Stomach (tissue), 4 donors: Measurements from ENCODE around the gene ZBTB49.

Experiments used
- CTCF ChIP-seq, 7 experiments: fragments of 450-650 bp in 4 of 7; fragments of 200-600 bp in 3 of 7; sonication (generic) in 3 of 7; IDR thresholded peaks; one replicate each; pipeline ENCODE4 v1.5.1; 2016 to 2019; ENCODE audit warnings: antibody characterized with exemption in 7 of 7, control low read depth in 2 of 7, mild to moderate bottlenecking in 1 of 7
- EP300 ChIP-seq: sonication (generic); formaldehyde crosslinking; IDR thresholded peaks from one replicate; pipeline ENCODE4 v1.6.1; 2017; ENCODE audit warnings: antibody characterized with exemption
- POLR2A ChIP-seq, 4 donors: fragments of 450-650 bp; IDR thresholded peaks; one replicate each; pipeline ENCODE4 v1.6.1; 2016; ENCODE audit warnings: antibody characterized with exemption in 4 of 4, control low read depth in 2 of 4, mild to moderate bottlenecking in 1 of 4, moderate library complexity in 1 of 4
- POLR2AphosphoS5 ChIP-seq, 3 donors: sonication (generic); formaldehyde crosslinking; IDR thresholded peaks; one replicate each; pipeline ENCODE4 v1.6.1; 2016; ENCODE audit warnings: antibody characterized with exemption in 3 of 3

- TF ChIP-seq CTCF (IDR thresholded peaks at IDR 0.05) (no peak), POLR2A (IDR thresholded peaks at IDR 0.05) (no peak), POLR2AphosphoS5 (IDR thresholded peaks at IDR 0.05) (no peak), EP300 (no peak)
Observed at GRCh38 chr4:4358093-4358854, 68.2 kb downstream of the ZBTB49 start.
